Measurements from ENCODE around the gene RBM8A.

Gene RBM8A

DNA sequence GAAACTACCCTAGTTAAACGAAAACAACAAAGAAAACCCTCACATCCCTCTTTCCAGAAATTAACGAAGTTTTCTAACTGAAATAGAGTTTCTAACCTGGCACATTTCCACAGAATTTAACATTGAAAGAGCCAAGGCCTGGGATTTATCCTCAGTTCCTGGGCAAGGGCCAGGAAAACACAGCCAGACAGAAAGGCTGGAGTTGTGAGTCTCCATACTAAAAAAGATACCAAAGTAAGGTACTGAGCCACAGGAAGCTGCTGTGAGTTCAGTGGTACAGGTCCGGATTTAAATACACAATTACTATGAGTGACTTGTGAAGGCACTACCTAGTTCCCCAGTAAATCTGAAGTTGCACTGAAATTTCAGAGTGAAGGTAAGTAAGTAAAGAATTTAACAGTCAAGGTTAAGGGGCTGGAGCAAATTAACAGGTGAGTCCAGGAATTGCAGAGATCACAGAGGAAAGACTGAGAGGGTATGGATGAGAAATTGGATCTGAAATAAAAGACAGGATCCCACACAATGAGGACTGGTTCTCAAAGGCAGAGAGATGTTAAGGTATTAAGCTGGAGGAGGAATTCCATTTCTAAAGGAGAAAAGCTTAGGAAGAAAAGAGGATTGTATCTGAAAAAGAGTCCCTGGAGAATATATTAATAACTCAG, 29.6 kb upstream of the RBM8A start:
- TF ChIP-seq, protein P1, sequence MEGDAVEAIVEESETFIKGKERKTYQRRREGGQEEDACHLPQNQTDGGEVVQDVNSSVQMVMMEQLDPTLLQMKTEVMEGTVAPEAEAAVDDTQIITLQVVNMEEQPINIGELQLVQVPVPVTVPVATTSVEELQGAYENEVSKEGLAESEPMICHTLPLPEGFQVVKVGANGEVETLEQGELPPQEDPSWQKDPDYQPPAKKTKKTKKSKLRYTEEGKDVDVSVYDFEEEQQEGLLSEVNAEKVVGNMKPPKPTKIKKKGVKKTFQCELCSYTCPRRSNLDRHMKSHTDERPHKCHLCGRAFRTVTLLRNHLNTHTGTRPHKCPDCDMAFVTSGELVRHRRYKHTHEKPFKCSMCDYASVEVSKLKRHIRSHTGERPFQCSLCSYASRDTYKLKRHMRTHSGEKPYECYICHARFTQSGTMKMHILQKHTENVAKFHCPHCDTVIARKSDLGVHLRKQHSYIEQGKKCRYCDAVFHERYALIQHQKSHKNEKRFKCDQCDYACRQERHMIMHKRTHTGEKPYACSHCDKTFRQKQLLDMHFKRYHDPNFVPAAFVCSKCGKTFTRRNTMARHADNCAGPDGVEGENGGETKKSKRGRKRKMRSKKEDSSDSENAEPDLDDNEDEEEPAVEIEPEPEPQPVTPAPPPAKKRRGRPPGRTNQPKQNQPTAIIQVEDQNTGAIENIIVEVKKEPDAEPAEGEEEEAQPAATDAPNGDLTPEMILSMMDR (IDR thresholded peaks at IDR 0.05), result no peak
- Histone ChIP-seq H3K4me1 (peaks cover 5% of the 10 kb centered on the region), H3K27me3 (ENCODE audit: control insufficient read depth, insufficient read depth, low read length) (no peaks in the 10 kb centered on the region), H3K4me2 (ENCODE audit: low read length) (peak overlapping the region; percentile 84), H3K9ac (no peak overlapping the region), H3K9me3 (ENCODE audit: control insufficient read depth, low read length) (no peaks in the 10 kb centered on the region), H3K4me3 (ENCODE audit: low read depth, low read length) (peak overlapping the region; percentile 55), H2AFZ (peak overlapping the region; percentile 71), H3K79me2 (peaks cover 3% of the 10 kb centered on the region), H3K36me3 (ENCODE audit: control insufficient read depth, insufficient read depth, low read length) (no peaks in the 10 kb centered on the region), H3K27ac (peak overlapping the region; percentile 83)

DNA sequence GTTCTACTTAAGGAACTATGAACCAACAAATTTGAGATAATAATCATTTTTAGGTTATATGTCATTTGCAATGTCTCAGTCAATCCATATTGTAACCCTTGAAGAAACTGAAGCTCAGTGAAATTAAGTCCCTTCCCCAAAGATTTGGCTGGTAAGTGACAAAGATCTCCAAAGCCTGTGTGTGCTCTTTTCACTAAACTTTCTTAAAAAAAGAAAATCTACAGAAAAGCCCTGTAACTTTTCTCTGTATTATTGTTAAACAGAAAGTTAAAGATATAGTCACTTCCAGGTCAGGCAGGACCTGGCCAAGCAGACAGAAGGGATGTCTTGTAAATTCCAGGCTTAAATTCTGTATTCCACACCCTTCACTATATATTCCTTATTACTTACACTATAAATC, 29.1 kb upstream of the RBM8A start:
- no peaks in the 10 kb centered on the region for H3K9me3 ChIP-seq (ENCODE audit: control insufficient read depth, low read length)
- TF ChIP-seq, protein P1 (IDR thresholded peaks at IDR 0.05), result no peak
- H3K4me2 ChIP-seq (ENCODE audit: low read length), result peak overlapping the region; percentile 84
- peaks cover 5% of the 10 kb centered on the region for H3K4me1 ChIP-seq
- no peak overlapping the region for H3K9ac ChIP-seq
- H3K27me3 ChIP-seq (ENCODE audit: control insufficient read depth, insufficient read depth, low read length), result no peaks in the 10 kb centered on the region
- peaks cover 7% of the 10 kb centered on the region for H3K79me2 ChIP-seq
- peak overlapping the region; percentile 83 for H3K27ac ChIP-seq
- no peak overlapping the region for H2AFZ ChIP-seq
- H3K36me3 ChIP-seq (ENCODE audit: control insufficient read depth, insufficient read depth, low read length), result no peaks in the 10 kb centered on the region
- H3K4me3 ChIP-seq (ENCODE audit: low read depth, low read length), result peak overlapping the region; percentile 55

DNA sequence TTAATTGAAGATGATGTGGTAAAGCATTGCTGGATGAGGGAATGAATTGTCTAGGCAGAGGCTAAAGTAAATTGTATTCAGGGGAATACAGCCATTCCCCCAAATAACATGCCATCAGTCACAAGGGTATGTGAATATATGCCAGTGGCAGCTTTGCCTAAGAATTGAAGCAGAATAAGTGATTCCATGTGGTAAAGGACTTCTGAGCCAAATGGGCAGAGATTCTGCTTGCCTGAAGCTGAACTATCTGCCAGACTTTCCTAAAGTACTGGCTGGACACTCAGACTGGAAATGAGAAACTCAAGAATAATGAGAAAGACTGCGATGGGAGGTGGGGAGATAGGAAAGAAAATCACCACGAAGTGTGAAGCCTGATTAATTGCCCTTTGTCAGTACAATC, 28.2 kb upstream of the RBM8A start:
- TF ChIP-seq, protein P1 (IDR thresholded peaks at IDR 0.05), result no peak
- H3K27me3 ChIP-seq (ENCODE audit: control insufficient read depth, insufficient read depth, low read length), result no peaks in the 10 kb centered on the region
- no peak overlapping the region for H2AFZ ChIP-seq
- H3K9ac ChIP-seq, result no peak overlapping the region
- H3K4me3 ChIP-seq (ENCODE audit: low read depth, low read length), result no peak overlapping the region
- H3K27ac ChIP-seq, result no peak overlapping the region
- H3K79me2 ChIP-seq, result peaks cover 4% of the 10 kb centered on the region
- peaks cover 5% of the 10 kb centered on the region for H3K4me1 ChIP-seq
- H3K4me2 ChIP-seq (ENCODE audit: low read length), result no peak overlapping the region
- H3K9me3 ChIP-seq (ENCODE audit: control insufficient read depth, low read length), result no peaks in the 10 kb centered on the region
- no peaks in the 10 kb centered on the region for H3K36me3 ChIP-seq (ENCODE audit: control insufficient read depth, insufficient read depth, low read length)

DNA sequence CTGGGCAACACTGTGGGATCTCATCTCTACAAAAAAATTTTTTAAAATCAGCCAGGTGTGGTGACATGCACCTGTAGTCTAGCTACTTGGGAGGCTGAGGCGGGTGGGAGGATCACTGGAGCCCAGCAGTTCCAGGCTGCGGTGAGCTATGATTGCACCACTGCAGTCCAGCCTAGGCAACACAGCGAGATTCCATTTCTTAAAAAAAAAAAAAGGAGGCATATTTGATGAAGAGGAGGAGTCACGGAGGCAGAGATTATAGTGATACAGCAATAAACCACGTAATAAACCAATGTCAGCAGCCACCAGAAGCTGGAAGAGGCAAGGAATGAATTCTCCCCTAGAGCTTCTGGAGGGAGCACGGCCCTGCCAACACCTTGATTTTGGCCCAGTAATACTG, 26.6 kb upstream of the RBM8A start:
- H3K9me3 ChIP-seq (ENCODE audit: control insufficient read depth, low read length), result no peaks in the 10 kb centered on the region
- no peak overlapping the region for H3K4me2 ChIP-seq (ENCODE audit: low read length)
- no peak overlapping the region for H3K9ac ChIP-seq
- H3K4me1 ChIP-seq, result peaks cover 2% of the 10 kb centered on the region
- H3K27me3 ChIP-seq (ENCODE audit: control insufficient read depth, insufficient read depth, low read length), result no peaks in the 10 kb centered on the region
- no peak overlapping the region for H3K27ac ChIP-seq
- H2AFZ ChIP-seq, result no peak overlapping the region
- TF ChIP-seq, protein P1 (IDR thresholded peaks at IDR 0.05), result no peak
- H3K36me3 ChIP-seq (ENCODE audit: control insufficient read depth, insufficient read depth, low read length), result no peaks in the 10 kb centered on the region
- peaks cover 4% of the 10 kb centered on the region for H3K79me2 ChIP-seq
- no peak overlapping the region for H3K4me3 ChIP-seq (ENCODE audit: low read depth, low read length)

DNA sequence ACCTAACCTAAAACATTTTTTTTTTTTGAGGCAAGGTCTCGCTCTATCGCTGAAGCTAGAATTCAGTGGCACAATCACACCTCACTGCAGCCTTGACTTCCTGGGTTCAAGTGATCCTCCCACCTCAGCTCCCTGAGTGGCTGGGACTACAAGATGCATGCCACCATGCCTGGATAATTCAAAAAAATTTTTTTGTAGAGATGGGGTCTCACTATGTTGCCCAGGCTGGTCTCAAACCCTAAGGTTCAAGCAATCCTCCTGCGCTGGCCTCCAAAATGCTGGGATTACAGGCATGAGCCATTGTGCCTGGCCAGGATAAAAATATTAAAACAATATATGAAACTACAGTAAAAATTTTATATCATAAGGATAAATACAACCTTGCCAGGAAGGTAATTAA, 25.6 kb upstream of the RBM8A start:
- H3K9ac ChIP-seq, result no peak overlapping the region
- no peak overlapping the region for H3K4me3 ChIP-seq (ENCODE audit: low read depth, low read length)
- no peaks in the 10 kb centered on the region for H3K27me3 ChIP-seq (ENCODE audit: control insufficient read depth, insufficient read depth, low read length)
- TF ChIP-seq, protein P1 (IDR thresholded peaks at IDR 0.05), result no peak
- peaks cover 4% of the 10 kb centered on the region for H3K79me2 ChIP-seq
- no peaks in the 10 kb centered on the region for H3K4me1 ChIP-seq
- H2AFZ ChIP-seq, result no peak overlapping the region
- no peak overlapping the region for H3K4me2 ChIP-seq (ENCODE audit: low read length)
- H3K27ac ChIP-seq, result no peak overlapping the region
- no peaks in the 10 kb centered on the region for H3K36me3 ChIP-seq (ENCODE audit: control insufficient read depth, insufficient read depth, low read length)
- H3K9me3 ChIP-seq (ENCODE audit: control insufficient read depth, low read length), result no peaks in the 10 kb centered on the region
